ENCODE results near the gene CCR3. TPM values are rescaled to one million over a fixed set of nuclear protein-coding genes. Genes with fewer than 3 reads are reported as not detected.

CCR3 gene
- total RNA-seq, 2 donors from 2014 or later = not detected

GRCh38 chr3:46314517-46314916 is 72.3 kb downstream of the CCR3 start:
- intact Hi-C loops (cut with DNase I) = no loop called here
- Histone ChIP-seq H3K9me3 (no peaks in the 10 kb centered on the region), H3K27me3 (replicated peaks; ENCODE audit: insufficient read depth) (no peaks in the 10 kb centered on the region), H3K4me3 (no peak overlapping the region), H3K4me1 (replicated peaks) (no peaks in the 10 kb centered on the region), H3K36me3 (no peaks in the 10 kb centered on the region), H3K27ac (no peak overlapping the region)
- TF ChIP-seq POLR2AphosphoS5 (IDR thresholded peaks at IDR 0.05) (no peak), POLR2A (IDR thresholded peaks at IDR 0.05) (no peak), CTCF (IDR thresholded peaks at IDR 0.05) (no peak)
- DNase-seq (ENCODE audit: low spot score) = no peak

- no peak overlapping the region for H3K27ac ChIP-seq
- no peaks in the 10 kb centered on the region for H3K27me3 ChIP-seq (replicated peaks; ENCODE audit: insufficient read depth)
- intact Hi-C loops (cut with DNase I) = no loop called here
- H3K36me3 ChIP-seq = no peaks in the 10 kb centered on the region
- no peak for DNase-seq (ENCODE audit: low spot score)
- no peak for TF ChIP-seq POLR2AphosphoS5 (IDR thresholded peaks at IDR 0.05)
- no peak for TF ChIP-seq CTCF (IDR thresholded peaks at IDR 0.05)
- no peak for TF ChIP-seq POLR2A (IDR thresholded peaks at IDR 0.05)
- no peak overlapping the region for H3K4me3 ChIP-seq
- no peaks in the 10 kb centered on the region for H3K9me3 ChIP-seq
- H3K4me1 ChIP-seq (replicated peaks) = no peaks in the 10 kb centered on the region
Observed at GRCh38 chr3:46316206-46316605, 73.9 kb downstream of the CCR3 start.

Other genes starting within 250 kb of the CCR3 start
- gene FYCO1, start 246.6 kb upstream of the CCR3 start, total RNA-seq = 10 to 100 TPM; 33.1 to 56.7 TPM
- not detected for gene XCR1, start 215.0 kb upstream of the CCR3 start, total RNA-seq
- gene CCR1, start 34.1 kb upstream of the CCR3 start, total RNA-seq = 1 to 10 TPM in 1 of 2 donors, under 1 TPM in 1; 0.46 to 2.5 TPM
- 1 to 10 TPM; 1.0 to 6.5 TPM for gene CCR2, start 111.7 kb downstream of the CCR3 start, total RNA-seq
- under 1 TPM; 0.55 to 0.68 TPM for gene CCR5, start 128.5 kb downstream of the CCR3 start, total RNA-seq
- gene CCRL2, start 164.8 kb downstream of the CCR3 start, total RNA-seq = under 1 TPM; 0.09 to 0.45 TPM
- 100 to 1,000 TPM in 1 of 2 donors, 10 to 100 TPM in 1; 22.6 to 130 TPM for gene LTF, start 222.4 kb downstream of the CCR3 start, total RNA-seq